CD4-positive, alpha-beta T cell (primary cell): ENCODE results near the gene ARPC5. TPM values are rescaled to one million over a fixed set of nuclear protein-coding genes. Genes with fewer than 3 reads are reported as not detected.

ENCODE experiments used
- ATAC-seq: fragments of 200-7000 bp; cut with Tn5 transposase; one replicate; pipeline ENCODE4 v1.10.0; 2022; ENCODE audit warnings: mild to moderate bottlenecking; ENCODE audit not compliant: poor library complexity
- CTCF ChIA-PET: fragments of 350-600 bp; sonication (Branson Sonifier 250); formaldehyde crosslinking; loops from one replicate; lab custom pipeline; 2021; ENCODE audit warnings: antibody characterized with exemption, inconsistent platforms; lab: Charles Lee
- POLR2A ChIA-PET: fragments of 350-600 bp; sonication (Branson Sonifier 250); formaldehyde crosslinking; loops from one replicate; lab custom pipeline; 2021; ENCODE audit warnings: antibody characterized with exemption, inconsistent platforms; lab: Charles Lee
- DNase-seq, 14 experiments: peaks; one replicate each; pipeline ENCODE4 v3.0.0-alpha.2; 2013 to 2020; ENCODE audit warnings: mixed read lengths in 2 of 14
- H3K27ac ChIP-seq, 2 donors: one replicate each; pipeline versions ENCODE4 v1.5.1 to v1.7.0; 2013; ENCODE audit warnings: low read length in 2 of 2, low read depth in 1 of 2, mild to moderate bottlenecking in 1 of 2
- H3K27me3 ChIP-seq, 2 experiments: 1 replicate in 1 of 2; 2 replicates in 1 of 2; pipeline versions ENCODE4 v1.6.1 to v1.7.0; 2013; ENCODE audit warnings: low read length in 2 of 2, control low read depth in 1 of 2, mild to moderate bottlenecking in 1 of 2, moderate library complexity in 1 of 2; ENCODE audit not compliant: insufficient read depth in 2 of 2, control insufficient read depth in 1 of 2
- H3K36me3 ChIP-seq: one replicate; pipeline ENCODE4 v1.6.1; 2013; ENCODE audit warnings: low read length, control low read depth; ENCODE audit not compliant: insufficient read depth
- H3K4me1 ChIP-seq: one replicate; pipeline ENCODE4 v1.6.1; 2013; ENCODE audit warnings: low read length, control low read depth; ENCODE audit not compliant: insufficient read depth
- H3K4me3 ChIP-seq: one replicate; pipeline ENCODE4 v1.5.1; 2013; ENCODE audit warnings: mild to moderate bottlenecking, low read length, moderate library complexity
- H3K9me3 ChIP-seq, 2 experiments: 1 replicate in 1 of 2; 2 replicates in 1 of 2; pipeline versions ENCODE4 v1.6.1 to v1.7.0; 2013; ENCODE audit warnings: low read length in 2 of 2, mild to moderate bottlenecking in 2 of 2, control low read depth in 1 of 2, moderate library complexity in 1 of 2; ENCODE audit not compliant: control insufficient read depth in 1 of 2, insufficient read depth in 1 of 2
- H3K27ac Mint-ChIP-seq: one replicate; pipeline ENCODE4 v1.8.0; 2020; ENCODE audit warnings: mixed read lengths
- H3K27me3 Mint-ChIP-seq: one replicate; pipeline ENCODE4 v1.8.0; 2021; ENCODE audit warnings: mixed read lengths
- H3K36me3 Mint-ChIP-seq: one replicate; pipeline ENCODE4 v1.8.0; 2021; ENCODE audit warnings: low read depth, mixed read lengths
- H3K4me1 Mint-ChIP-seq: one replicate; pipeline ENCODE4 v1.8.0; 2021; ENCODE audit warnings: low read depth, mixed read lengths
- H3K4me3 Mint-ChIP-seq: one replicate; pipeline ENCODE4 v1.8.0; 2020; ENCODE audit warnings: mild to moderate bottlenecking, mixed read lengths
- H3K9me3 Mint-ChIP-seq: one replicate; pipeline ENCODE4 v1.8.0; 2020; ENCODE audit warnings: mixed read lengths
- CTCF ChIP-seq: fragments of 200-600 bp; IDR thresholded peaks from one replicate; pipeline ENCODE4 v1.8.0; 2022; ENCODE audit warnings: antibody characterized with exemption, mild to moderate bottlenecking
- intact Hi-C, 2 experiments: fragments of 100-400 bp; cut with DNase I in 1 of 2; cut with micrococcal nuclease in 1 of 2; formaldehyde crosslinking; loops; one replicate each; pipeline versions ENCODE4 v1.15.1 to v1.9.0; 2023 to 2025; cut with DNase I, micrococcal nuclease
- total RNA-seq, 174 experiments: library from RNA in 2 of 174; stranded (reverse) in 2 of 174; gene quantifications; one replicate each; pipeline ENCODE4 v1.2.3 and lab custom pipeline; 2021 to 2026

The ARPC5 gene
- total RNA-seq, 2 experiments from 2014 or later = 21.4 to 23.0 TPM

- no peak for DNase-seq
- H3K4me1 Mint-ChIP-seq = no peaks in the 10 kb centered on the region
- no peaks in the 10 kb centered on the region for H3K9me3 Mint-ChIP-seq
- POLR2A ChIA-PET = no interaction called here
- TF ChIP-seq CTCF = no peak
- CTCF ChIA-PET = no interaction called here
- no peak overlapping the region for H3K27ac Mint-ChIP-seq
- H3K36me3 ChIP-seq = no peaks in the 10 kb centered on the region
- ATAC-seq = no peak
- H3K27ac ChIP-seq = no peak overlapping the region
- H3K36me3 Mint-ChIP-seq = no peaks in the 10 kb centered on the region
- H3K4me3 ChIP-seq = no peak overlapping the region
- intact Hi-C loops = no loop called here
- H3K4me1 ChIP-seq = no peaks in the 10 kb centered on the region
- H3K9me3 ChIP-seq = no peaks in the 10 kb centered on the region
- no peaks in the 10 kb centered on the region for H3K27me3 ChIP-seq
- no peak overlapping the region for H3K4me3 Mint-ChIP-seq
- no peaks in the 10 kb centered on the region for H3K27me3 Mint-ChIP-seq
Observed at GRCh38 chr1:183600634-183601033, 34.9 kb downstream of the ARPC5 start.

GRCh38 chr1:183600136-183600535, 35.4 kb downstream of the ARPC5 start:
- Mint-ChIP-seq H3K36me3 (no peaks in the 10 kb centered on the region), H3K27ac (no peak overlapping the region), H3K27me3 (no peaks in the 10 kb centered on the region), H3K4me3 (no peak overlapping the region), H3K9me3 (no peaks in the 10 kb centered on the region), H3K4me1 (no peaks in the 10 kb centered on the region)
- Histone ChIP-seq H3K4me1 (no peaks in the 10 kb centered on the region), H3K27me3 (no peaks in the 10 kb centered on the region), H3K36me3 (no peaks in the 10 kb centered on the region), H3K9me3 (no peaks in the 10 kb centered on the region), H3K27ac (no peak overlapping the region), H3K4me3 (no peak overlapping the region)
- DNase-seq (peak in 2 of 14 experiments; percentile 54 to 65), ATAC-seq (no peak)
- ChIA-PET POLR2A (no interaction called here), CTCF (no interaction called here)
- no peak for TF ChIP-seq CTCF
- intact Hi-C loops = no loop called here

GRCh38 chr1:183598386-183598785, 37.2 kb downstream of the ARPC5 start:
- H3K27me3 ChIP-seq = no peaks in the 10 kb centered on the region
- no peak overlapping the region for H3K4me3 ChIP-seq
- DNase-seq = no peak
- H3K36me3 ChIP-seq = no peaks in the 10 kb centered on the region
- CTCF ChIA-PET = no interaction called here
- no peak overlapping the region for H3K27ac ChIP-seq
- H3K9me3 ChIP-seq = no peaks in the 10 kb centered on the region
- intact Hi-C loops = no loop called here
- H3K36me3 Mint-ChIP-seq = no peaks in the 10 kb centered on the region
- H3K4me3 Mint-ChIP-seq = no peak overlapping the region
- no peaks in the 10 kb centered on the region for H3K4me1 ChIP-seq
- no peak for ATAC-seq
- TF ChIP-seq CTCF = no peak
- POLR2A ChIA-PET = no interaction called here
- no peak overlapping the region for H3K27ac Mint-ChIP-seq
- no peaks in the 10 kb centered on the region for H3K27me3 Mint-ChIP-seq
- no peaks in the 10 kb centered on the region for H3K4me1 Mint-ChIP-seq
- H3K9me3 Mint-ChIP-seq = no peaks in the 10 kb centered on the region
